OCI-LY1 (cell line): ENCODE results near the gene INPPL1.
"Not testable (repeated sequence)": the region's sequence is repeated elsewhere in the genome, so short reads cannot be mapped to it uniquely, and the experiment has no call there.

Experiments used
- EZH2 ChIP-seq: fragments of 200-600 bp; sonication (generic), shearing (Covaris generic); IDR thresholded peaks from 2 replicates; pipeline ENCODE4 v1.8.0; 2017; ENCODE audit warnings: borderline replicate concordance, mixed run types, mild to moderate bottlenecking, antibody characterized with exemption, low read length, moderate library complexity, mixed read lengths
- TF ChIP-seq, protein P1 (sequence below): fragments of 200-600 bp; sonication (generic), shearing (Covaris generic); IDR thresholded peaks from 2 replicates; pipeline ENCODE4 v1.5.1; 2017; ENCODE audit warnings: mild to moderate bottlenecking, antibody characterized with exemption, low read length, moderate library complexity, mixed read lengths

DNA sequence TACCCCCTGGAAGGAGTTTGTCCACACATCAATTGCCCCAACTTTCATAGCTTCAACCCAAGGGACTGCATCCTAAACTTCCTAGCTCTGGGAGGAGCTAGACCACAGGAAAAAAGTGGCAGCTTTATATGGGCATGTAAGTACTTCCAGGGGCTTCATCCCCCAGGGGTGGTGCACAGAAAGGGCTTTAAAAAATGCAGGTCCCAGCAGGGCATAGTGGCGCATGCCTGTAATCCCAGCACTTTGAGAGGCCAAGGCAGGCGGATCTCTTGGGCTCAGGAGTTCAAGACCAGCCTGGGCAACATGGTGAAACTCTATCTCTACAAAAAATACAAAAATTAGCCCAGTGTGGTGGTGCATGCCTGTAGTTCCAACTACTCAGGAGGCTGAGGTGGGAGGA lies 17.8 kb upstream of the INPPL1 start:
- TF ChIP-seq, protein P1, sequence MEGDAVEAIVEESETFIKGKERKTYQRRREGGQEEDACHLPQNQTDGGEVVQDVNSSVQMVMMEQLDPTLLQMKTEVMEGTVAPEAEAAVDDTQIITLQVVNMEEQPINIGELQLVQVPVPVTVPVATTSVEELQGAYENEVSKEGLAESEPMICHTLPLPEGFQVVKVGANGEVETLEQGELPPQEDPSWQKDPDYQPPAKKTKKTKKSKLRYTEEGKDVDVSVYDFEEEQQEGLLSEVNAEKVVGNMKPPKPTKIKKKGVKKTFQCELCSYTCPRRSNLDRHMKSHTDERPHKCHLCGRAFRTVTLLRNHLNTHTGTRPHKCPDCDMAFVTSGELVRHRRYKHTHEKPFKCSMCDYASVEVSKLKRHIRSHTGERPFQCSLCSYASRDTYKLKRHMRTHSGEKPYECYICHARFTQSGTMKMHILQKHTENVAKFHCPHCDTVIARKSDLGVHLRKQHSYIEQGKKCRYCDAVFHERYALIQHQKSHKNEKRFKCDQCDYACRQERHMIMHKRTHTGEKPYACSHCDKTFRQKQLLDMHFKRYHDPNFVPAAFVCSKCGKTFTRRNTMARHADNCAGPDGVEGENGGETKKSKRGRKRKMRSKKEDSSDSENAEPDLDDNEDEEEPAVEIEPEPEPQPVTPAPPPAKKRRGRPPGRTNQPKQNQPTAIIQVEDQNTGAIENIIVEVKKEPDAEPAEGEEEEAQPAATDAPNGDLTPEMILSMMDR: not testable (repeated sequence)
- TF ChIP-seq EZH2: not testable (repeated sequence)
